H1 (cell line): Measurements from ENCODE around the gene LRRK1. TPM values are rescaled to one million over a fixed set of nuclear protein-coding genes. Genes with fewer than 3 reads are reported as not detected.

Experiments used
- CTCF ChIA-PET: fragments of 300-600 bp; sonication (Branson Sonifier 250); formaldehyde crosslinking; loops from one replicate; lab custom pipeline; 2021; ENCODE audit not compliant: partially characterized antibody; lab: Charles Lee
- POLR2A ChIA-PET: fragments of 300-600 bp; sonication (Branson Sonifier 250); formaldehyde crosslinking; loops from one replicate; lab custom pipeline; 2021; ENCODE audit warnings: inconsistent platforms; ENCODE audit not compliant: partially characterized antibody; lab: Charles Lee
- DNase-seq, 2 experiments: peaks; one replicate each; pipeline versions ENCODE4 v3.0.0 to v3.0.0-alpha.2; 2010 to 2022; ENCODE audit warnings: low spot score in 2 of 2, low read depth in 1 of 2, mixed read lengths in 1 of 2
- FAIRE-seq: peaks from 2 replicates; lab custom pipeline; 2011; peaks lifted over from hg19 to GRCh38; lab: Jason Lieb, UNC
- H2AFZ ChIP-seq: 2 replicates; pipeline ENCODE4 v1.8.1; 2012; ENCODE audit warnings: low read length, inconsistent platforms
- H2AK5ac ChIP-seq: 2 replicates; pipeline ENCODE4 v1.6.1; 2013; ENCODE audit warnings: low read depth, low read length
- H2BK120ac ChIP-seq: replicated peaks from 2 replicates; pipeline ENCODE3; 2013; ENCODE audit warnings: low read depth, low read length, inconsistent platforms
- H2BK12ac ChIP-seq: 2 replicates; pipeline ENCODE4 v1.6.1; 2013; ENCODE audit warnings: low read depth, low read length
- H2BK15ac ChIP-seq: 2 replicates; pipeline ENCODE4 v1.6.1; 2013; ENCODE audit warnings: low read length
- H2BK20ac ChIP-seq: 2 replicates; pipeline ENCODE4 v1.6.1; 2013; ENCODE audit warnings: low read length
- H2BK5ac ChIP-seq: 2 replicates; pipeline ENCODE4 v1.6.1; 2013; ENCODE audit warnings: low read depth, low read length
- H3K14ac ChIP-seq: 2 replicates; pipeline ENCODE4 v1.6.1; 2013; ENCODE audit warnings: inconsistent platforms; ENCODE audit not compliant: insufficient read length
- H3K18ac ChIP-seq: 2 replicates; pipeline ENCODE4 v1.6.1; 2013; ENCODE audit warnings: low read length; ENCODE audit errors: extremely low read depth
- H3K23ac ChIP-seq: 2 replicates; pipeline ENCODE4 v1.6.1; 2013; ENCODE audit warnings: inconsistent platforms; ENCODE audit not compliant: insufficient read length
- H3K23me2 ChIP-seq: 2 replicates; pipeline ENCODE4 v1.6.1; 2013; ENCODE audit warnings: low read depth, low read length
- H3K27ac ChIP-seq: 2 replicates; pipeline ENCODE4 v1.6.1; 2011; ENCODE audit warnings: low read depth, low read length, inconsistent platforms
- H3K27me3 ChIP-seq, 4 experiments: replicated peaks in 1 of 4; 1 replicate in 1 of 4; 2 replicates in 3 of 4; pipeline versions ENCODE4 v1.6.1 to v1.8.1; 2011 to 2013; ENCODE audit warnings: low read length in 3 of 4, mild to moderate bottlenecking in 3 of 4, inconsistent platforms in 2 of 4, mixed read lengths in 2 of 4, moderate library complexity in 1 of 4; ENCODE audit not compliant: control insufficient read depth in 3 of 4, insufficient read depth in 3 of 4; ENCODE audit errors: extremely low read depth in 1 of 4
- H3K36me3 ChIP-seq, 4 experiments: 2 replicates each; pipeline versions ENCODE4 v1.6.1 to v1.8.1; 2011 to 2013; ENCODE audit warnings: mild to moderate bottlenecking in 4 of 4, low read length in 3 of 4, moderate library complexity in 2 of 4, control low read depth in 1 of 4, inconsistent platforms in 1 of 4; ENCODE audit not compliant: insufficient read depth in 4 of 4, control insufficient read depth in 2 of 4
- H3K4ac ChIP-seq: replicated peaks from 2 replicates; pipeline ENCODE3; 2013; ENCODE audit warnings: low read length, low read depth, mixed read lengths, inconsistent platforms; ENCODE audit not compliant: insufficient read length
- H3K4me1 ChIP-seq, 4 experiments: replicated peaks in 1 of 4; 1 replicate in 1 of 4; 2 replicates in 3 of 4; pipeline versions ENCODE4 v1.6.1 to v1.8.1; 2011 to 2013; ENCODE audit warnings: low read length in 3 of 4, inconsistent platforms in 2 of 4, mixed read lengths in 1 of 4; ENCODE audit not compliant: insufficient read depth in 4 of 4, control insufficient read depth in 3 of 4
- H3K4me2 ChIP-seq, 2 experiments: 2 replicates each; pipeline versions ENCODE4 v1.6.1 to v1.8.1; 2011 to 2013; ENCODE audit warnings: low read depth in 2 of 2, low read length in 2 of 2, control low read depth in 1 of 2, inconsistent platforms in 1 of 2, mild to moderate bottlenecking in 1 of 2; ENCODE audit not compliant: insufficient read depth in 1 of 2
- H3K4me3 ChIP-seq, 4 experiments: fragments of 200-600, 300-600 bp in 1 of 4; sonication (generic), shearing (Covaris generic), sonication (Bioruptor Twin) in 1 of 4; 2 replicates each; pipeline versions ENCODE4 v1.5.1 to v1.8.1; 2011 to 2016; ENCODE audit warnings: low read length in 4 of 4, low read depth in 3 of 4, control low read depth in 2 of 4, inconsistent platforms in 2 of 4, mild to moderate bottlenecking in 2 of 4, mixed read lengths in 1 of 4, moderate library complexity in 1 of 4; ENCODE audit not compliant: insufficient read depth in 2 of 4; ENCODE audit errors: extremely low read depth in 1 of 4
- H3K56ac ChIP-seq: replicated peaks from 2 replicates; pipeline ENCODE3; 2013; ENCODE audit warnings: low read depth, mild to moderate bottlenecking, mixed read lengths, low read length, inconsistent platforms; ENCODE audit not compliant: insufficient read length
- H3K79me1 ChIP-seq: 2 replicates; pipeline ENCODE4 v1.6.1; 2013; ENCODE audit warnings: low read depth, low read length, control low read depth
- H3K79me2 ChIP-seq, 2 experiments: 2 replicates each; pipeline versions ENCODE4 v1.6.1 to v1.8.1; 2012 to 2013; ENCODE audit warnings: low read length in 2 of 2, mild to moderate bottlenecking in 2 of 2, inconsistent platforms in 1 of 2; ENCODE audit not compliant: insufficient read depth in 2 of 2, control insufficient read depth in 1 of 2
- H3K9ac ChIP-seq, 4 experiments: replicated peaks in 1 of 4; 1 replicate in 1 of 4; 2 replicates in 3 of 4; pipeline versions ENCODE4 v1.6.1 to v1.8.1; 2011 to 2013; ENCODE audit warnings: low read depth in 3 of 4, low read length in 3 of 4, control low read depth in 2 of 4, mild to moderate bottlenecking in 2 of 4, moderate library complexity in 2 of 4, inconsistent platforms in 1 of 4; ENCODE audit errors: extremely low read depth in 1 of 4
- H3K9me3 ChIP-seq, 2 experiments: 2 replicates each; pipeline versions ENCODE4 v1.6.1 to v1.8.1; 2012 to 2013; ENCODE audit warnings: mild to moderate bottlenecking in 2 of 2, moderate library complexity in 2 of 2, control low read depth in 1 of 2, inconsistent platforms in 1 of 2, low read depth in 1 of 2, low read length in 1 of 2, mixed read lengths in 1 of 2; ENCODE audit not compliant: insufficient read depth in 2 of 2
- H4K20me1 ChIP-seq, 2 experiments: replicated peaks in 1 of 2; 2 replicates each; pipeline versions ENCODE3 to v1.8.1; 2011 to 2013; ENCODE audit warnings: inconsistent platforms in 2 of 2, low read length in 2 of 2, mild to moderate bottlenecking in 1 of 2; ENCODE audit not compliant: insufficient read depth in 2 of 2, control insufficient read depth in 1 of 2
- H4K5ac ChIP-seq: 2 replicates; pipeline ENCODE4 v1.6.1; 2013; ENCODE audit warnings: low read length, low read depth, mixed read lengths, inconsistent platforms; ENCODE audit not compliant: insufficient read length
- H4K8ac ChIP-seq: 2 replicates; pipeline ENCODE4 v1.8.0; 2013; ENCODE audit warnings: mild to moderate bottlenecking, moderate library complexity, low read length, inconsistent platforms; ENCODE audit not compliant: insufficient read depth; ENCODE audit errors: extremely low read depth
- H4K91ac ChIP-seq: replicated peaks from 2 replicates; pipeline ENCODE3; 2013; ENCODE audit warnings: low read length, mixed read lengths, inconsistent platforms; ENCODE audit not compliant: insufficient read length
- EGR1 ChIP-seq: IDR thresholded peaks from 2 replicates; pipeline ENCODE4 v1.6.1; 2011; ENCODE audit warnings: low read depth, low read length, borderline replicate concordance
- POU5F1 ChIP-seq: IDR thresholded peaks from 2 replicates; pipeline ENCODE4 v1.6.1; 2011; ENCODE audit warnings: low read depth, mild to moderate bottlenecking, low read length, moderate library complexity
- RXRA ChIP-seq: IDR thresholded peaks from 2 replicates; pipeline ENCODE4 v1.6.1; 2011; ENCODE audit warnings: low read depth, mild to moderate bottlenecking, low read length, moderate library complexity; ENCODE audit not compliant: insufficient read depth
- TAF1 ChIP-seq: IDR thresholded peaks from 2 replicates; pipeline ENCODE4 v1.6.1; 2011; ENCODE audit warnings: mild to moderate bottlenecking, low read depth, low read length
- WGBS, 2 experiments: shearing (Covaris generic) in 1 of 2; methylation state at CpG; one replicate each; pipeline versions ENCODE4 v1.1.6 to v1.1.7; 2013 to 2015; ENCODE audit warnings: low lambda C conversion rate in 2 of 2, mixed read lengths in 2 of 2, inconsistent platforms in 1 of 2, low coverage in 1 of 2, missing lambda C conversion rate in 1 of 2; ENCODE audit not compliant: insufficient replicate concordance in 2 of 2, insufficient coverage in 1 of 2, insufficient read length in 1 of 2; ENCODE audit errors: extremely low coverage in 1 of 2, missing lambda C conversion rate in 1 of 2; 5-methylcytosine and 5-hydroxymethylcytosine counted together
- polyA plus RNA-seq, 7 experiments: library from polyadenylated mRNA; depleted of rRNA in 3 of 7; stranded (reverse) in 5 of 7; unstranded in 2 of 7; fragments of >200 nt in 5 of 7; fragments of 200-250 nt in 2 of 7; gene quantifications; 1 replicate in 5 of 7; 2 replicates in 1 of 7; 4 replicates in 1 of 7; pipeline versions ENCODE4 v1.2.1 to v1.2.3, GENCODE V29; 2011 to 2013; ENCODE audit warnings: missing spikeins in 2 of 7, mixed read lengths in 2 of 7
- total RNA-seq: library from RNA; stranded (reverse); fragmentation: NEBNext Ultra II Directional; extraction: Animal tissue kit (Norgen Biotek cat#: 25700); gene quantifications from 2 replicates; pipeline ENCODE4 v1.2.1, GENCODE V29; 2021

LRRK1 gene
- total and polyA plus RNA-seq, 2 of the 8 experiments (the other 6 are each of a cell fraction or from before 2014, with no cell fraction given), result 1.2 to 3.6 TPM

GRCh38 chr15:101024706-101025500 lies 105.7 kb downstream of the LRRK1 start:
- peak in 1 of 2 experiments; percentile 34 for DNase-seq
- Histone ChIP-seq H3K18ac (no peak overlapping the region), H3K4me1 (no peaks in the 10 kb centered on the region; a peak in 1 of 7 replicates), H3K23me2 (no peaks in the 10 kb centered on the region; the same call in 1 of the 2 replicates), H4K91ac (no peak overlapping the region), H2AFZ (no peak overlapping the region), H3K27me3 (no peaks in the 10 kb centered on the region), H3K23ac (no peak overlapping the region), H3K56ac (no peak overlapping the region), H2BK20ac (no peak overlapping the region), H3K4me3 (no peak overlapping the region), H3K79me2 (no peaks in the 10 kb centered on the region), H3K79me1 (no peaks in the 10 kb centered on the region), H2BK12ac (peak overlapping the region; percentile 1; the same call in 1 of the 2 replicates), H4K8ac (no peak overlapping the region), H2BK5ac (no peak overlapping the region), H2BK15ac (no peak overlapping the region), H4K5ac (no peak overlapping the region), H2BK120ac (no peak overlapping the region), H2AK5ac (no peak overlapping the region), H3K27ac (no peak overlapping the region), H3K14ac (no peak overlapping the region), H3K9ac (no peak overlapping the region), H3K9me3 (no peaks in the 10 kb centered on the region), H3K4me2 (no peak overlapping the region), H4K20me1 (no peaks in the 10 kb centered on the region), H3K4ac (no peak overlapping the region), H3K36me3 (no peaks in the 10 kb centered on the region)
- ChIA-PET POLR2A (interaction anchor here (1.3 kb wide), 1 partner anchor 43 kb away, joined by 3 read pairs; no protein-coding TSS in a partner anchor), CTCF (interaction anchor here (1.0 to 1.8 kb wide), 5 partner anchors 8 to 233 kb away, joined by 3 to 8 read pairs (median 4); no protein-coding TSS in a partner anchor)
- WGBS, 2 experiments, result 93% methylated on average over 20 of the region's 20 CpGs; no CpG with 5 or more reads in 1 of the 2 experiments
- no peak for FAIRE-seq
- no peak for TF ChIP-seq EGR1
- no peak for TF ChIP-seq TAF1
- TF ChIP-seq POU5F1, result no peak
- TF ChIP-seq RXRA, result no peak
